Uterus (tissue), 4 donors: ENCODE data around the gene ART4. TPM values are rescaled to one million over a fixed set of nuclear protein-coding genes. Genes with fewer than 3 reads are reported as not detected.
A peak's percentile ranks its signal among the peaks of the same experiment; 100 is the strongest.

Source experiments
- DNase-seq, 2 donors: peaks; one replicate each; pipeline ENCODE4 v3.0.0-alpha.2; 2019 to 2020
- H3K27ac ChIP-seq, 2 donors: fragments of 200-600 bp; sonication (generic); 1 replicate in 1 of 2; 2 replicates in 1 of 2; pipeline ENCODE4 v1.5.1; 2016 to 2018
- H3K27me3 ChIP-seq, 2 donors: fragments of 200-600 bp; sonication (generic); one replicate each; pipeline ENCODE4 v1.5.1; 2018 to 2019; ENCODE audit warnings: control low read depth in 1 of 2
- H3K36me3 ChIP-seq, 2 donors: fragments of 200-600 bp; sonication (generic); one replicate each; pipeline ENCODE4 v1.5.1; 2019; ENCODE audit warnings: control low read depth in 1 of 2
- H3K4me1 ChIP-seq, 2 donors: fragments of 200-600 bp; sonication (generic); one replicate each; pipeline ENCODE4 v1.5.1; 2018 to 2019; ENCODE audit warnings: control low read depth in 1 of 2
- H3K4me3 ChIP-seq, 2 donors: fragments of 200-600 bp; sonication (generic); 1 replicate in 1 of 2; 2 replicates in 1 of 2; pipeline ENCODE4 v1.5.1; 2018 to 2019; ENCODE audit warnings: mild to moderate bottlenecking in 1 of 2
- H3K9me3 ChIP-seq, 2 donors: fragments of 200-600 bp; sonication (generic); one replicate each; pipeline ENCODE4 v1.5.1; 2019; ENCODE audit warnings: control low read depth in 1 of 2
- POLR2A ChIP-seq, 2 donors: fragments of 450-650 bp; IDR thresholded peaks; one replicate each; pipeline ENCODE4 v1.6.1; 2016; ENCODE audit warnings: antibody characterized with exemption in 2 of 2, mild to moderate bottlenecking in 1 of 2, moderate library complexity in 1 of 2
- intact Hi-C: fragments of 100-400 bp; cut with DNase I; formaldehyde crosslinking; loops from one replicate; pipeline ENCODE4 v1.15.1; 2023; ENCODE audit warnings: low total_unique reads
- total RNA-seq, 4 donors: library from RNA; depleted of rRNA in 3 of 4; stranded (reverse); fragments of >200 nt in 3 of 4; gene quantifications; one replicate each; pipeline versions ENCODE4 v1.1.0 to v1.2.4, GENCODE V29; 2014 to 2023
- TF ChIP-seq, protein P1 (sequence below), 4 experiments: fragments of 200-600 bp in 2 of 4; fragments of 450-650 bp in 2 of 4; sonication (generic) in 2 of 4; IDR thresholded peaks; one replicate each; pipeline ENCODE4 v1.5.1; 2016 to 2019; ENCODE audit warnings: antibody characterized with exemption in 4 of 4, mild to moderate bottlenecking in 2 of 4, moderate library complexity in 1 of 4
- donor health status: DM: yes; HTN: yes; CAD: no.

ART4 gene
- total RNA-seq, 4 donors from 2014 or later, result 0.51 to 3.7 (median 1.0) TPM

DNA sequence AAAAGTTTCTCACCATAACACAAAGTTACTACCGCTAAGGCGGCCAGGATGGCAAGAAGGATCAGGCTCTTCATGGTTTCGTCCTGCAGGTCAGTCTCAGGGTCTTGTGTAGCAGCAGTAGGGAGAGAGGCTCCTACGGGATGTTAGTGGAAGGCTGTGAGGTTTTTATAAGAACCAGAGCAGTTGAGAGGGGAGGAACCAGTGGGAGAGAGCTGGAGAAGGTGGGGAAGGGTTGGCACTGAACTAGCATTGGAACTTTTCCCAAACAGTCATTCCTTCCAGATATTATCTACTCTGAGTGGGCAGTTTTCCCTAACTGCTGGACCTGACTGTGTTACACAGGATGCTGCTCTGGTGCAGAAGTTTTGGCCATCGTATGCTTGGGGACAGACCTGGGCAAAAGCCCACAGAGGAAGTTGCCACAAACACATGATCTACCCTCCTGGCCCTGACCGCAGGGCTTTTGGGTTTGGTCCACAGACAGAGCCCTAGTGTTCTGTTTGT lies 42.4 kb upstream of the ART4 start, which contains the start of gene MGP:
TSS of gene MGP (minus strand) at position 137 of the 504 bp plus-strand sequence. CDS start at position 74, 63 bp downstream.
- intact Hi-C loops, result no loop called here
- Histone ChIP-seq H3K36me3 (no peaks in the 10 kb centered on the region), H3K27ac (peak within 1 kb of the TSS; percentile 85 to 95), H3K27me3 (no peaks in the 10 kb centered on the region), H3K9me3 (no peaks in the 10 kb centered on the region), H3K4me3 (peak within 1 kb of the TSS; percentile 37 to 55), H3K4me1 (no peaks in the 10 kb centered on the region)
- DNase-seq, result peak; percentile 67 to 81
- peak; percentile 23 to 57 for TF ChIP-seq POLR2A (IDR thresholded peaks at IDR 0.05)
- TF ChIP-seq, protein P1, sequence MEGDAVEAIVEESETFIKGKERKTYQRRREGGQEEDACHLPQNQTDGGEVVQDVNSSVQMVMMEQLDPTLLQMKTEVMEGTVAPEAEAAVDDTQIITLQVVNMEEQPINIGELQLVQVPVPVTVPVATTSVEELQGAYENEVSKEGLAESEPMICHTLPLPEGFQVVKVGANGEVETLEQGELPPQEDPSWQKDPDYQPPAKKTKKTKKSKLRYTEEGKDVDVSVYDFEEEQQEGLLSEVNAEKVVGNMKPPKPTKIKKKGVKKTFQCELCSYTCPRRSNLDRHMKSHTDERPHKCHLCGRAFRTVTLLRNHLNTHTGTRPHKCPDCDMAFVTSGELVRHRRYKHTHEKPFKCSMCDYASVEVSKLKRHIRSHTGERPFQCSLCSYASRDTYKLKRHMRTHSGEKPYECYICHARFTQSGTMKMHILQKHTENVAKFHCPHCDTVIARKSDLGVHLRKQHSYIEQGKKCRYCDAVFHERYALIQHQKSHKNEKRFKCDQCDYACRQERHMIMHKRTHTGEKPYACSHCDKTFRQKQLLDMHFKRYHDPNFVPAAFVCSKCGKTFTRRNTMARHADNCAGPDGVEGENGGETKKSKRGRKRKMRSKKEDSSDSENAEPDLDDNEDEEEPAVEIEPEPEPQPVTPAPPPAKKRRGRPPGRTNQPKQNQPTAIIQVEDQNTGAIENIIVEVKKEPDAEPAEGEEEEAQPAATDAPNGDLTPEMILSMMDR (IDR thresholded peaks at IDR 0.05), result no peak

DNA sequence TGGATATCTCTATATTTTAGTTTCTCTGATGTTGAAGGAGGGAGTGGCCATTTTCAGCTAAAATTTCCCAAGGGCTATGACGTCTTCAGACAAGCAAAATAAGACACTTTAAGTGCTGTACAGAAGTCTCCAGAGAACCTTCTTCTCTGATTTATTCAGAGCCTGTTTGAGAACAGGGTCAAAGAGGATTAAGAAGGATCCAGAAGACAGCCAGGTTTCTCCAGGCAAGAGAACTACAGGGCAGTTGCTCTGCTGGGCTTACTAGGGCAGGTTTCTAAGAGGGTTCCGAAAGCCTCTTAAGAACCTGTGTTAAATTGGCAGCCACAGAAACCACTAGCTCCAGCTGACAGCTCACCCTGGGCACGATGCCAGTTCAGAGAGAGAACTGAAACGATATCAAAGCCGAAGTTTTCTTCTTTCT lies 41.1 kb upstream of the ART4 start:
- Histone ChIP-seq H3K4me3 (peak overlapping the region; percentile 37 to 55), H3K27ac (peak overlapping the region; percentile 85 to 95), H3K9me3 (no peaks in the 10 kb centered on the region), H3K4me1 (no peaks in the 10 kb centered on the region), H3K27me3 (no peaks in the 10 kb centered on the region), H3K36me3 (no peaks in the 10 kb centered on the region)
- DNase-seq, result peak; percentile 81 to 89
- TF ChIP-seq, protein P1 (IDR thresholded peaks at IDR 0.05), result no peak
- TF ChIP-seq POLR2A (IDR thresholded peaks at IDR 0.05), result peak; percentile 39 to 55
- intact Hi-C loops, result no loop called here

DNA sequence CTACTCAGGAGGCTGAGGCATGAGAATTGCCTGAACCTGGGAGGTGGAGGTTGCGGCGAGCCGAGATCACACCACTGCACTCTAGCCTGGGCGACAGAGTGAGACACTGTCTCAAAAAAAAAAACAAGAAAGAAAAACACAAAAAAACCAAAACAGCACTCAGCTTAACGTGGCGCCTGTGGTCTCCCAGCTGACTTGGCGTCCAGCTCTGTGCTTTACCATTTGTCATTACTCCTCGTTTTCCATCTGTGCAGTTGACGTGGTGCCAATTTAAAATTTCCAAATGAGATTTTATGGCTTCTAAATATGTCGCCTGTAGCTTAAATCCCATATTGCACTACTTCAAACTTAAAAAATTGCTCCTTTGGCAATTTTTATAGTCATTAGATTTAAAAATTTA lies 40.4 kb upstream of the ART4 start:
- Histone ChIP-seq H3K4me3 (peak overlapping the region; percentile 37 to 55), H3K4me1 (no peaks in the 10 kb centered on the region), H3K9me3 (no peaks in the 10 kb centered on the region), H3K36me3 (no peaks in the 10 kb centered on the region), H3K27ac (peak overlapping the region; percentile 85 to 95), H3K27me3 (no peaks in the 10 kb centered on the region)
- intact Hi-C loops, result no loop called here
- TF ChIP-seq POLR2A (IDR thresholded peaks at IDR 0.05), result no peak
- TF ChIP-seq, protein P1 (IDR thresholded peaks at IDR 0.05), result no peak
- no peak for DNase-seq

DNA sequence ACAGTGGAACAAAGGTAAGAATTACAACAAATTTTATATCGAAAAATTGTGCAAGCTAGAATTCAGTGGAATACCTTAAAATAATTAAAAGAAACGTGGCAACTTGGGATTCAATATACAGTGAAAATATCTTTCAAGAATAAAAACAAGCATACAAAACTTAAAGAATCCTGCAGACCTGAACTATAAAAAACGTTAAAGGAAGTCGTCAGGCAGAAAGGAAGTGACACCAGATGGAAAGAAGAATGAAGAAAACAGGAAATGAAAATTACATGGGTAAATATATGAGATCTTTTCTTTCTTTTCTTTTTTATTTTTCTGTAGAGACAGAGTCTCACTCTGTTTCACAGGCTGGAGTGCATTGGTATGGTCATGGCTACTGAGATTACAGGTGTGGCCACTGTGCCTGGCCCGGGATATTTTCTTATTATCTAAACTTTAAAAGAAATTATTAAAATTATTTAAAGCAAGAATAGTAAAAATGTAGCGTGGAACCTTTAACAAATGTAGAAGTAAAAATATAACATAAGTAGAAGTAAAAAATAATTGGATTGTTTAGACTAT lies 37.6 kb upstream of the ART4 start:
- Histone ChIP-seq H3K4me3 (no peak overlapping the region), H3K27me3 (no peaks in the 10 kb centered on the region), H3K4me1 (no peaks in the 10 kb centered on the region), H3K36me3 (no peaks in the 10 kb centered on the region), H3K27ac (no peak overlapping the region), H3K9me3 (no peaks in the 10 kb centered on the region)
- DNase-seq, result no peak
- TF ChIP-seq, protein P1 (IDR thresholded peaks at IDR 0.05), result no peak
- TF ChIP-seq POLR2A (IDR thresholded peaks at IDR 0.05), result no peak
- intact Hi-C loops, result no loop called here

DNA sequence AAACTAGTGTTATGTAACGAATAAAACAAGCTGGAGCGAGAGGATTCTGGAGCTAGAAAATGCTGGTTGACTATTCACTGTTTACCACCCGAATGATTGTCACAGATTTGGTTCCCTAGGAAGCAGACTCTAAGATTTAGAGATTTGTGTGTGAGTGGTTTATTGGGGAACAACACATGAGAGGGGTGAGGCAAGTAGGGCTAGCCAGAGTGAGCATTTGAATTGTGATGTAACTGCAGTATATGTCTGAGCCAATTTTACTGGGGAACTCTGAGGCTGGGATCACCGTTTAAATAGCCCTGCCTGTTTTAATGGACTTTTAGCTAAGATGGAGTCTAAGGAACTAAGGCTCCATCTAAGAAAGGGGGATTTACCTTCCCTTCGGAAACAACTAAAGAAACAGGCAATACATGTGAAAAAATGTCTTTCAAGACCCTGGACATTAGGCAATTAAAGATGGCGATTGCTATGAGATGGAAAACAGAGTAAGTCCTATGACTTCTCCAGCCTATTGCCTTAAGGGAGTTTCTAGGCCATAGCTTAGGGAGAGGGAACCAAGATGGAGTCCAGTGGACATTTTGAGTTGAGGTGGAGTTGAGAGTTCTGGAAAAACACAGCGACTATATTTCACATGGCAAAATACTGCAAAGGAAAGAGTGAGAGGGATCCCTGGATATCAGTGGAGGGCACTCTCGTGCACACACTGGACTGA lies 36.1 kb upstream of the ART4 start:
- H3K4me3 ChIP-seq, result no peak overlapping the region
- intact Hi-C loops, result no loop called here
- no peak overlapping the region for H3K27ac ChIP-seq
- H3K9me3 ChIP-seq, result no peaks in the 10 kb centered on the region
- TF ChIP-seq, protein P1 (IDR thresholded peaks at IDR 0.05), result no peak
- no peak for TF ChIP-seq POLR2A (IDR thresholded peaks at IDR 0.05)
- H3K36me3 ChIP-seq, result no peaks in the 10 kb centered on the region
- H3K4me1 ChIP-seq, result no peaks in the 10 kb centered on the region
- no peak for DNase-seq
- H3K27me3 ChIP-seq, result no peaks in the 10 kb centered on the region
